Measurements from ENCODE around the gene ROGDI.

ROGDI gene

GRCh38 chr16:4765511-4766474 is 36.6 kb downstream of the ROGDI start:
- no peak for DNase-seq

GRCh38 chr16:4763791-4764190 is 38.6 kb downstream of the ROGDI start:
- no peak for DNase-seq

GRCh38 chr16:4762205-4762604 is 40.2 kb downstream of the ROGDI start:
- DNase-seq, result no peak

- no peak for DNase-seq
These were observed 42.1 kb downstream of the ROGDI start for GRCh38 chr16:4760221-4760910.

GRCh38 chr16:4755687-4756086 is 46.7 kb downstream of the ROGDI start:
- DNase-seq, result no peak

- no peak for DNase-seq
These were observed 47.6 kb downstream of the ROGDI start for GRCh38 chr16:4754865-4755264.

GRCh38 chr16:4753227-4753626 is 49.2 kb downstream of the ROGDI start:
- no peak for DNase-seq

GRCh38 chr16:4752351-4753100 is 49.9 kb downstream of the ROGDI start:
- DNase-seq, result no peak

GRCh38 chr16:4750896-4751295 is 51.5 kb downstream of the ROGDI start:
- no peak for DNase-seq

GRCh38 chr16:4749700-4750257 is 52.7 kb downstream of the ROGDI start:
- DNase-seq, result no peak

GRCh38 chr16:4748682-4749411 is 53.6 kb downstream of the ROGDI start:
- no peak for DNase-seq

- no peak for DNase-seq
These were observed 54.3 kb downstream of the ROGDI start for GRCh38 chr16:4747906-4748681.

GRCh38 chr16:4746991-4747574 is 55.4 kb downstream of the ROGDI start:
- DNase-seq, result no peak

Data from activated CD4-positive, alpha-beta T cell treated with anti-CD3 and anti-CD28 coated beads, Interleukin-10, Interleukin-2, amounts not matched to agents 100 ng/mL and 50 ng/mL, durations not matched to agents 16 hours and 8 hours (primary cell).